Erythroblast (primary cell): ENCODE data around the gene LAG3.

Experiments
- GATA1 ChIP-seq: IDR thresholded peaks from 2 replicates; pipeline ENCODE4 v1.6.1; 2011; ENCODE audit warnings: low read depth, mild to moderate bottlenecking, control low read depth, low read length, moderate library complexity
- POLR2A ChIP-seq: IDR thresholded peaks from 2 replicates; pipeline ENCODE4 v1.6.1; 2011; ENCODE audit warnings: mild to moderate bottlenecking, low read length

DNA sequence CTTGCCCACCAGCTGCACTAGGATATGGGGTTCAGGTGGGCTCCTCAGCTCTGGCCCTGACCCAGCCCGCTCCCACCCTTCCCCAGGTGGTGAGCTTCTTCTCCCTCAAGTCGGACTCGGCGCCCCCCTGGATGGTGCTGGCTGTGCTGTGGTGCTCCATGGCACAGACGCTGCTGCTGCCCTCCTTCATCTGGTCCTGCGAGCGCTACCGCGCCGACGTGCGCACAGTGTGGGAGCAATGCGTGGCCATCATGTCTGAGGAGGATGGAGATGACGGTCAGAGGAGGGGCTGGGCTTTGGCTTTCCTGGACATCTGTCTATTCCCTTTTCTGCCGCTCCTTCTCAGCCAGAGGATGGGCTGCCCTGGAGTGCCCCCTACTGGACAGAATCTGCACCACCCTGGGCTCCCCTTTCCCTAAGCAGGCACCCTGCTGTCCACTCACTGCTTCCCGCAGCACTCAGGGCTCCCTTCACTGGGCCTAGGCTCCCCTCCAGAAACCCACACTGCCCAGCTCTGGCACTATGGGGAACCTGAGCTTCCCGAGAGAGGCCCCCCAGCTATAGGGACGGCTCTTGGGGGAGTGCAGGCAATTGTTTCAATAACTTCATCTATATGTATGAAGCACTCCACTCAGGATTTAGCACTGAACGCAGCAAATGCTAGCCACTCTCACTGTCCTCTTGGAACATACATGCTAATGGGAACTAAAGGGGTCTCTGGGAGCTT is 53.2 kb downstream of the LAG3 start:
- TF ChIP-seq POLR2A: no peak
- TF ChIP-seq GATA1: no peak
